MM.1S (cell line): ENCODE results near the gene PLEKHM3.
A peak's percentile ranks its signal among the peaks of the same experiment; 100 is the strongest.

ENCODE experiments used
- DNase-seq: peaks from one replicate; pipeline ENCODE4 v3.0.0-alpha.2; 2015
- H2AFZ ChIP-seq: fragments of 300-600 bp; sonication (generic); 2 replicates; pipeline ENCODE4 v1.6.0; 2016; ENCODE audit warnings: antibody characterized with exemption, low read length
- H3F3A ChIP-seq: fragments of 300-600 bp; sonication (generic); 2 replicates; pipeline ENCODE4 v1.6.1; 2016; ENCODE audit warnings: mild to moderate bottlenecking, antibody characterized with exemption, low read length, moderate library complexity, mixed read lengths; ENCODE audit not compliant: insufficient read depth
- H3K27ac ChIP-seq: fragments of 300-600 bp; sonication (generic); 2 replicates; pipeline ENCODE4 v1.5.1; 2016; ENCODE audit warnings: mild to moderate bottlenecking, low read length
- H3K27me3 ChIP-seq: fragments of 300-600 bp; sonication (generic); replicated peaks from 2 replicates; pipeline ENCODE4 v1.6.0; 2016; ENCODE audit warnings: low read length; ENCODE audit not compliant: insufficient read depth
- H3K36me3 ChIP-seq: fragments of 300-600 bp; sonication (generic); replicated peaks from 2 replicates; pipeline ENCODE4 v1.6.1; 2016; ENCODE audit warnings: mild to moderate bottlenecking, low read length, mixed read lengths; ENCODE audit not compliant: insufficient read depth
- H3K4me1 ChIP-seq: fragments of 300-600 bp; sonication (generic); 2 replicates; pipeline ENCODE4 v1.6.1; 2016; ENCODE audit warnings: low read length, mixed read lengths
- H3K4me2 ChIP-seq: fragments of 300-600 bp; sonication (generic); 2 replicates; pipeline ENCODE4 v1.6.0; 2016; ENCODE audit warnings: low read depth, low read length
- H3K4me3 ChIP-seq: fragments of 300-600 bp; sonication (generic); 2 replicates; pipeline ENCODE4 v1.5.1; 2016; ENCODE audit warnings: low read length, mixed read lengths
- H3K79me2 ChIP-seq: fragments of 300-600 bp; sonication (generic); 2 replicates; pipeline ENCODE4 v1.6.1; 2016; ENCODE audit warnings: mixed run types, low read length, mixed read lengths
- H3K9ac ChIP-seq: fragments of 300-600 bp; sonication (generic); 2 replicates; pipeline ENCODE4 v1.6.1; 2016; ENCODE audit warnings: low read length, mixed read lengths
- H3K9me2 ChIP-seq: fragments of 300-600 bp; sonication (generic); replicated peaks from 2 replicates; pipeline ENCODE4 v1.6.1; 2016; ENCODE audit warnings: mild to moderate bottlenecking, low read length, mixed read lengths; ENCODE audit not compliant: insufficient read depth
- H3K9me3 ChIP-seq: fragments of 300-600 bp; sonication (generic); replicated peaks from 2 replicates; pipeline ENCODE4 v1.6.1; 2016; ENCODE audit warnings: mild to moderate bottlenecking, low read length, mixed read lengths; ENCODE audit not compliant: insufficient read depth
- H4K20me1 ChIP-seq: fragments of 300-600 bp; sonication (generic); 2 replicates; pipeline ENCODE4 v1.6.1; 2016; ENCODE audit warnings: mild to moderate bottlenecking, low read length, moderate library complexity, mixed read lengths; ENCODE audit not compliant: insufficient read depth
- EZH2 ChIP-seq: fragments of 300-600 bp; sonication (generic); optimal IDR thresholded peaks from 2 replicates; pipeline ENCODE3; 2017; ENCODE audit warnings: low read depth, mild to moderate bottlenecking, antibody characterized with exemption, low read length, mixed read lengths
- EZH2phosphoT487 ChIP-seq: fragments of 300-600 bp; sonication (generic); IDR thresholded peaks from 2 replicates; pipeline ENCODE4 v1.6.1; 2018; ENCODE audit warnings: antibody characterized with exemption, low read length
- TF ChIP-seq, protein P1 (sequence below): fragments of 300-600 bp; sonication (generic); IDR thresholded peaks from 2 replicates; pipeline ENCODE4 v1.5.1; 2016; ENCODE audit warnings: antibody characterized with exemption, low read length, mixed read lengths

PLEKHM3 gene

GRCh38 chr2:207835805-207836204 is 189.5 kb downstream of the PLEKHM3 start:
- no peaks in the 10 kb centered on the region for H4K20me1 ChIP-seq
- H3K4me2 ChIP-seq, result no peak overlapping the region
- H3K9me3 ChIP-seq, result no peaks in the 10 kb centered on the region
- H3K4me3 ChIP-seq, result no peak overlapping the region
- H3K9me2 ChIP-seq, result no peaks in the 10 kb centered on the region
- no peaks in the 10 kb centered on the region for H3K27me3 ChIP-seq
- no peak overlapping the region for H2AFZ ChIP-seq
- TF ChIP-seq EZH2, result no peak
- TF ChIP-seq, protein P1, sequence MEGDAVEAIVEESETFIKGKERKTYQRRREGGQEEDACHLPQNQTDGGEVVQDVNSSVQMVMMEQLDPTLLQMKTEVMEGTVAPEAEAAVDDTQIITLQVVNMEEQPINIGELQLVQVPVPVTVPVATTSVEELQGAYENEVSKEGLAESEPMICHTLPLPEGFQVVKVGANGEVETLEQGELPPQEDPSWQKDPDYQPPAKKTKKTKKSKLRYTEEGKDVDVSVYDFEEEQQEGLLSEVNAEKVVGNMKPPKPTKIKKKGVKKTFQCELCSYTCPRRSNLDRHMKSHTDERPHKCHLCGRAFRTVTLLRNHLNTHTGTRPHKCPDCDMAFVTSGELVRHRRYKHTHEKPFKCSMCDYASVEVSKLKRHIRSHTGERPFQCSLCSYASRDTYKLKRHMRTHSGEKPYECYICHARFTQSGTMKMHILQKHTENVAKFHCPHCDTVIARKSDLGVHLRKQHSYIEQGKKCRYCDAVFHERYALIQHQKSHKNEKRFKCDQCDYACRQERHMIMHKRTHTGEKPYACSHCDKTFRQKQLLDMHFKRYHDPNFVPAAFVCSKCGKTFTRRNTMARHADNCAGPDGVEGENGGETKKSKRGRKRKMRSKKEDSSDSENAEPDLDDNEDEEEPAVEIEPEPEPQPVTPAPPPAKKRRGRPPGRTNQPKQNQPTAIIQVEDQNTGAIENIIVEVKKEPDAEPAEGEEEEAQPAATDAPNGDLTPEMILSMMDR, result no peak
- H3K27ac ChIP-seq, result no peak overlapping the region
- H3F3A ChIP-seq, result no peaks in the 10 kb centered on the region
- H3K4me1 ChIP-seq, result peaks cover 6% of the 10 kb centered on the region
- H3K36me3 ChIP-seq, result no peaks in the 10 kb centered on the region
- H3K79me2 ChIP-seq, result no peaks in the 10 kb centered on the region
- no peak for DNase-seq
- H3K9ac ChIP-seq, result no peak overlapping the region

GRCh38 chr2:207833251-207833751 is 192.0 kb downstream of the PLEKHM3 start:
- peak; percentile 63 for DNase-seq
- no peaks in the 10 kb centered on the region for H3K9me2 ChIP-seq
- H3K79me2 ChIP-seq, result no peaks in the 10 kb centered on the region
- H4K20me1 ChIP-seq, result no peaks in the 10 kb centered on the region
- no peaks in the 10 kb centered on the region for H3K27me3 ChIP-seq
- peak overlapping the region; percentile 9; the same call in 1 of the 2 replicates for H3K27ac ChIP-seq
- H2AFZ ChIP-seq, result no peak overlapping the region
- no peak overlapping the region for H3K4me2 ChIP-seq
- TF ChIP-seq, protein P1, result no peak
- TF ChIP-seq EZH2 (no peak), EZH2phosphoT487 (no peak)
- H3F3A ChIP-seq, result no peaks in the 10 kb centered on the region
- no peak overlapping the region for H3K9ac ChIP-seq
- no peaks in the 10 kb centered on the region for H3K36me3 ChIP-seq
- H3K9me3 ChIP-seq, result no peaks in the 10 kb centered on the region
- peaks cover 13% of the 10 kb centered on the region for H3K4me1 ChIP-seq
- H3K4me3 ChIP-seq, result no peak overlapping the region

- H3K9me2 ChIP-seq, result no peaks in the 10 kb centered on the region
- TF ChIP-seq EZH2phosphoT487, result no peak
- TF ChIP-seq EZH2, result no peak
- TF ChIP-seq, protein P1, result no peak
- no peaks in the 10 kb centered on the region for H3K9me3 ChIP-seq
- H4K20me1 ChIP-seq, result no peaks in the 10 kb centered on the region
- H3K27ac ChIP-seq, result no peak overlapping the region
- no peak overlapping the region for H3K4me2 ChIP-seq
- no peaks in the 10 kb centered on the region for H3K79me2 ChIP-seq
- no peak overlapping the region for H3K9ac ChIP-seq
- no peak overlapping the region for H3K4me3 ChIP-seq
- H3K27me3 ChIP-seq, result no peaks in the 10 kb centered on the region
- no peak for DNase-seq
- H3K36me3 ChIP-seq, result no peaks in the 10 kb centered on the region
- H3K4me1 ChIP-seq, result peaks cover 13% of the 10 kb centered on the region
- no peaks in the 10 kb centered on the region for H3F3A ChIP-seq
- H2AFZ ChIP-seq, result no peak overlapping the region
Measured at GRCh38 chr2:207831584-207832248, 193.6 kb downstream of the PLEKHM3 start.
